Measurements from ENCODE around the gene ARHGAP6. TPM values are rescaled to one million over a fixed set of nuclear protein-coding genes. Genes with fewer than 3 reads are reported as not detected.
A peak's percentile ranks its signal among the peaks of the same experiment; 100 is the strongest.

Gene ARHGAP6
- polyA plus RNA-seq, 3 donors = 0.31 to 1.1 (median 0.40) TPM

GRCh38 chrX:11146411-11146810, 519.3 kb downstream of the ARHGAP6 start:
- no peak for TF ChIP-seq CTCF (IDR thresholded peaks at IDR 0.05)
- Histone ChIP-seq H3K27ac (ENCODE audit: low read depth in 1 of 2, low read length in 2 of 2) (no peak overlapping the region), H3K4me1 (ENCODE audit: control insufficient read depth in 1 of 2, insufficient read depth in 2 of 2, low read length in 2 of 2) (no peaks in the 10 kb centered on the region), H3K9me3 (replicated peaks in 1 of 2; ENCODE audit: control insufficient read depth in 1 of 2, insufficient read depth in 1 of 2, low read length in 2 of 2) (no peaks in the 10 kb centered on the region), H3K9ac (ENCODE audit: insufficient read depth, low read length, poor library complexity, severe bottlenecking) (no peak overlapping the region), H3K79me2 (ENCODE audit: insufficient read depth, low read length) (no peaks in the 10 kb centered on the region), H2AFZ (ENCODE audit: insufficient read depth, low read depth, low read length, poor library complexity, severe bottlenecking) (no peak overlapping the region), H3K27me3 (ENCODE audit: control insufficient read depth in 2 of 2, insufficient read depth in 2 of 2, low read length in 2 of 2) (no peaks in the 10 kb centered on the region), H3K4me2 (replicated peaks; ENCODE audit: extremely low read depth, low read length, poor library complexity, severe bottlenecking) (no peak overlapping the region), H3K36me3 (replicated peaks in 1 of 2; ENCODE audit: control insufficient read depth in 1 of 2, insufficient read depth in 2 of 2, low read length in 2 of 2) (no peaks in the 10 kb centered on the region), H4K20me1 (ENCODE audit: insufficient read depth, low read length) (no peaks in the 10 kb centered on the region), H3K4me3 (replicated peaks in 1 of 3; ENCODE audit: low read depth in 2 of 3, low read length in 3 of 3) (no peak overlapping the region)
- Mint-ChIP-seq H3K4me1 (peaks cover 2% of the 10 kb centered on the region), H3K9me3 (no peaks in the 10 kb centered on the region), H3K36me3 (no peaks in the 10 kb centered on the region), H3K4me3 (no peak overlapping the region), H3K27ac (no peak overlapping the region), H3K27me3 (ENCODE audit: low read depth in 3 of 3) (peaks cover 0 to 2% (median 2%) of the 10 kb centered on the region in 3 donors)
- intact Hi-C loops (cut with micrococcal nuclease) = loop anchor here in 1 of 2 donors (10.0 kb wide), 1 partner anchor 388 kb away; no protein-coding TSS in a partner anchor
- WGBS (ENCODE audit: insufficient coverage) = no CpG with 5 or more reads among the region's 1 CpG
- no peak for DNase-seq

GRCh38 chrX:11143931-11144678, 521.6 kb downstream of the ARHGAP6 start:
- no peak overlapping the region for H3K4me3 ChIP-seq (replicated peaks in 1 of 3; ENCODE audit: low read depth in 2 of 3, low read length in 3 of 3)
- H3K9me3 ChIP-seq (replicated peaks in 1 of 2; ENCODE audit: control insufficient read depth in 1 of 2, insufficient read depth in 1 of 2, low read length in 2 of 2) = no peaks in the 10 kb centered on the region
- WGBS (ENCODE audit: insufficient coverage) = 55% methylated on average over 6 of the region's 20 CpGs
- H3K36me3 ChIP-seq (replicated peaks in 1 of 2; ENCODE audit: control insufficient read depth in 1 of 2, insufficient read depth in 2 of 2, low read length in 2 of 2) = no peaks in the 10 kb centered on the region
- H3K4me2 ChIP-seq (replicated peaks; ENCODE audit: extremely low read depth, low read length, poor library complexity, severe bottlenecking) = no peak overlapping the region
- H3K27me3 ChIP-seq (ENCODE audit: control insufficient read depth in 2 of 2, insufficient read depth in 2 of 2, low read length in 2 of 2) = peaks cover 0 to 5% of the 10 kb centered on the region in 2 donors
- peaks cover 0 to 9% (median 2%) of the 10 kb centered on the region in 3 donors for H3K27me3 Mint-ChIP-seq (ENCODE audit: low read depth in 3 of 3)
- no peaks in the 10 kb centered on the region for H3K36me3 Mint-ChIP-seq
- intact Hi-C loops (cut with micrococcal nuclease) = loop anchor here in 1 of 2 donors (10.0 kb wide), 1 partner anchor 391 kb away; no protein-coding TSS in a partner anchor
- DNase-seq = peak; percentile 53 to 63 (median 63)
- peaks cover 0 to 2% (median 0%) of the 10 kb centered on the region in 7 donors for H3K9me3 Mint-ChIP-seq
- no peaks in the 10 kb centered on the region for H3K4me1 ChIP-seq (ENCODE audit: control insufficient read depth in 1 of 2, insufficient read depth in 2 of 2, low read length in 2 of 2)
- H3K4me1 Mint-ChIP-seq = peaks cover 2% of the 10 kb centered on the region
- H3K27ac Mint-ChIP-seq = no peak overlapping the region
- H4K20me1 ChIP-seq (ENCODE audit: insufficient read depth, low read length) = no peaks in the 10 kb centered on the region
- H3K9ac ChIP-seq (ENCODE audit: insufficient read depth, low read length, poor library complexity, severe bottlenecking) = no peak overlapping the region
- peak; percentile 56 for TF ChIP-seq CTCF (IDR thresholded peaks at IDR 0.05)
- H3K79me2 ChIP-seq (ENCODE audit: insufficient read depth, low read length) = no peaks in the 10 kb centered on the region
- H3K4me3 Mint-ChIP-seq = no peak overlapping the region
- H3K27ac ChIP-seq (ENCODE audit: low read depth in 1 of 2, low read length in 2 of 2) = no peak overlapping the region
- no peak overlapping the region for H2AFZ ChIP-seq (ENCODE audit: insufficient read depth, low read depth, low read length, poor library complexity, severe bottlenecking)
